HepG2 (cell line): ENCODE data around the gene STK36. TPM values are rescaled to one million over a fixed set of nuclear protein-coding genes. Genes with fewer than 3 reads are reported as not detected.

Experiments used
- AGO1 ChIP-seq: fragments of 200-400 bp; formaldehyde crosslinking; IDR thresholded peaks from 2 replicates; pipeline ENCODE4 v1.6.1; 2017; ENCODE audit warnings: mild to moderate bottlenecking, low read depth, low read length, moderate library complexity; ENCODE audit not compliant: poor library complexity, severe bottlenecking
- GLI4 ChIP-seq: sonication (generic); formaldehyde crosslinking; IDR thresholded peaks from 2 replicates; pipeline ENCODE4 v1.5.1; 2020; ENCODE audit warnings: missing genetic modification reagents, mild to moderate bottlenecking, moderate library complexity, borderline replicate concordance
- KDM1A ChIP-seq: IDR thresholded peaks from 2 replicates; pipeline ENCODE4 v1.6.1; 2016; ENCODE audit warnings: missing compliant biosample characterization
- MAFG ChIP-seq: sonication (generic); formaldehyde crosslinking; IDR thresholded peaks from 2 replicates; pipeline ENCODE4 v1.5.1; 2020; ENCODE audit warnings: mild to moderate bottlenecking, missing genetic modification reagents
- MED13 ChIP-seq: sonication (generic); formaldehyde crosslinking; IDR thresholded peaks from 2 replicates; pipeline ENCODE4 v1.5.0; 2020; ENCODE audit warnings: missing genetic modification reagents
- NKX3-1 ChIP-seq: sonication (generic); formaldehyde crosslinking; IDR thresholded peaks from 2 replicates; pipeline ENCODE4 v1.5.0; 2020; ENCODE audit warnings: missing genetic modification reagents
- SNAPC2 ChIP-seq: sonication (generic); formaldehyde crosslinking; IDR thresholded peaks from 2 replicates; pipeline ENCODE4 v1.8.1; 2022; ENCODE audit warnings: mild to moderate bottlenecking, missing genetic modification reagents
- ZBTB7B ChIP-seq: sonication (generic); formaldehyde crosslinking; IDR thresholded peaks from 2 replicates; pipeline ENCODE4 v1.4.0; 2020; ENCODE audit warnings: missing genetic modification reagents
- ZC3H4 ChIP-seq: sonication (generic); formaldehyde crosslinking; IDR thresholded peaks from 2 replicates; pipeline ENCODE4 v1.4.0; 2020; ENCODE audit warnings: missing genetic modification reagents, borderline replicate concordance
- ZNF136 ChIP-seq: sonication (generic); formaldehyde crosslinking; IDR thresholded peaks from 2 replicates; pipeline ENCODE4 v1.8.1; 2022; ENCODE audit warnings: low read depth, mild to moderate bottlenecking, moderate library complexity, missing genetic modification reagents
- ZNF205 ChIP-seq: IDR thresholded peaks from 2 replicates; pipeline ENCODE4 v1.6.1; 2018; ENCODE audit warnings: missing biosample characterization, missing genetic modification reagents
- ZNF33A ChIP-seq: sonication (generic); formaldehyde crosslinking; IDR thresholded peaks from 2 replicates; pipeline ENCODE4 v1.5.1; 2020; ENCODE audit warnings: missing genetic modification reagents, mild to moderate bottlenecking, moderate library complexity, borderline replicate concordance
- ZNF557 ChIP-seq: sonication (generic); formaldehyde crosslinking; IDR thresholded peaks from 2 replicates; pipeline ENCODE4 v1.4.0; 2020; ENCODE audit warnings: missing genetic modification reagents
- ZNF607 ChIP-seq: sonication (generic); formaldehyde crosslinking; IDR thresholded peaks from 2 replicates; pipeline ENCODE4 v1.5.1; 2020; ENCODE audit warnings: missing genetic modification reagents, mild to moderate bottlenecking, borderline replicate concordance
- polyA plus RNA-seq, 8 experiments: library from polyadenylated mRNA; depleted of rRNA in 3 of 8; stranded (reverse) in 7 of 8; unstranded in 1 of 8; fragments of >200 nt; fragmentation: Illumina TruSeq in 4 of 8; extraction: Trizol in 4 of 8; gene quantifications; 2 replicates each; pipeline versions ENCODE4 v1.2.1 to v1.2.3, GENCODE V29; 2011 to 2016; ENCODE audit warnings: low read depth in 4 of 8, missing spikeins in 1 of 8, mixed read lengths in 1 of 8; ENCODE audit not compliant: insufficient read depth in 1 of 8
- total RNA-seq, 5 experiments: library from RNA; depleted of rRNA; stranded (reverse); fragments of >200 nt; fragmentation: Illumina TruSeq; extraction: Trizol; gene quantifications; 2 replicates each; pipeline ENCODE4 v1.2.3, GENCODE V29; 2016; ENCODE audit warnings: low read depth in 1 of 5
- TF ChIP-seq, protein P1 (sequence below): sonication (generic); formaldehyde crosslinking; conservative IDR thresholded peaks from 2 replicates; pipeline ENCODE4 v1.4.0; 2020; ENCODE audit warnings: missing genetic modification reagents
- TF ChIP-seq, protein P2 (sequence below): sonication (generic); formaldehyde crosslinking; IDR thresholded peaks from 2 replicates; pipeline ENCODE4 v1.4.0; 2020; ENCODE audit warnings: missing genetic modification reagents, borderline replicate concordance
- TF ChIP-seq, protein P3 (sequence below): sonication (generic); formaldehyde crosslinking; IDR thresholded peaks from 2 replicates; pipeline ENCODE4 v1.9.0; 2021; ENCODE audit warnings: missing genetic modification reagents, borderline replicate concordance
- TF ChIP-seq, protein P4 (sequence below): sonication (generic); formaldehyde crosslinking; IDR thresholded peaks from 2 replicates; pipeline ENCODE4 v1.5.0; 2020; ENCODE audit warnings: mild to moderate bottlenecking, low read depth, missing genetic modification reagents, borderline replicate concordance
- TF ChIP-seq, protein P5 (sequence below): sonication (generic); formaldehyde crosslinking; conservative IDR thresholded peaks from 2 replicates; pipeline ENCODE4 v1.8.0; 2022; ENCODE audit warnings: mild to moderate bottlenecking, moderate library complexity, missing genetic modification reagents

STK36 gene
- total and polyA plus RNA-seq, 2 of the 13 experiments (the other 11 are each of a cell fraction or from before 2014, with no cell fraction given) = 45.9 to 83.5 TPM

DNA sequence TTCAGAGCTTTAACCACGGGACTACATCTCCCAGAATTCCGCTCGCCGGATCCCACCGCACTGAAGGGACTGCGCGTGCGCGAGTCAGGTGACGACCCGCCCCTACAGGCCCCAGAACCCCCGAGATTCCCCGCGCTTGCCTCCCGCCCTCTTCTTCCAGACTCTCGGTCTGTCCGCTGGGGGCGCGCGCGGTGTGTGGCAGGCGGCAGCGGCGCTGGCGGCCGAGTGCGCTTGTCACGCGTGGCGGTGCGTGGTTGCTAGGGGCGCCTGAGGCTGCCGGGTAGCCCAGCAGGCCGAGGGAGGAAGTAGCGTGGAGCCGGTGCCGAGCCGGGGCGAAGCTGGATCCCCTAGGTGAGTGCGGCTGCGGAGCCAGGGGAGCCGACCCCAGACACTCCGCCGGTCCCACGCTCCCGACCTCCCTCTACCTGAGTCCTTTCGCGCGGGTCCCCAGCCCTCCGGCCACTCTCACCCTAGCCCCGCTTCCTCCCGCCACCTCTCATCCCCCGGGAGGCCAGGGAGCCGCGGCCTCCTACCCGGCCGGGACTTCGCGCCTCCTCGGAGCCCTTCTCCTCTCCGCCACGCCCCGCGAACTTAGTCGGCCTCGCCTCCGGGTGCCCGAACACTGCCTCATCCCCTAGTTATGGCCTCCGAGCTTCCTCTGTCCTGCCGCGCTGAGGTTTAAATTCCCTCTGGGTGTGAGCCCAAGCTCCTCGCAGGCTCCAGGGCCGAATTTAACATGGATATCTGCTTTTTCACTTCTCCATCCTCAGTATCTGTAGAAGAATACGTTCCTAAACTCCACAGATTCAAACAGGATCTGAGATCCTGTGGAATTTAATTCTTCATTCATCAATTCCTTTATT, 39.0 kb downstream of the STK36 start, which contains the start of gene TTLL4 (continued):
- peak; percentile 72; the same call in 1 of the 2 replicates for TF ChIP-seq ZNF607 (CRISPR knock-in tag)
- TF ChIP-seq ZNF557 = peak; percentile 65; the same call in 1 of the 2 replicates
- peak; percentile 79; the same call in 1 of the 2 replicates for TF ChIP-seq SNAPC2
- TF ChIP-seq MAFG (CRISPR knock-in tag) = no peak
- peak; percentile 93 for TF ChIP-seq ZNF205 (CRISPR knock-in tag)
- TF ChIP-seq, protein P1, sequence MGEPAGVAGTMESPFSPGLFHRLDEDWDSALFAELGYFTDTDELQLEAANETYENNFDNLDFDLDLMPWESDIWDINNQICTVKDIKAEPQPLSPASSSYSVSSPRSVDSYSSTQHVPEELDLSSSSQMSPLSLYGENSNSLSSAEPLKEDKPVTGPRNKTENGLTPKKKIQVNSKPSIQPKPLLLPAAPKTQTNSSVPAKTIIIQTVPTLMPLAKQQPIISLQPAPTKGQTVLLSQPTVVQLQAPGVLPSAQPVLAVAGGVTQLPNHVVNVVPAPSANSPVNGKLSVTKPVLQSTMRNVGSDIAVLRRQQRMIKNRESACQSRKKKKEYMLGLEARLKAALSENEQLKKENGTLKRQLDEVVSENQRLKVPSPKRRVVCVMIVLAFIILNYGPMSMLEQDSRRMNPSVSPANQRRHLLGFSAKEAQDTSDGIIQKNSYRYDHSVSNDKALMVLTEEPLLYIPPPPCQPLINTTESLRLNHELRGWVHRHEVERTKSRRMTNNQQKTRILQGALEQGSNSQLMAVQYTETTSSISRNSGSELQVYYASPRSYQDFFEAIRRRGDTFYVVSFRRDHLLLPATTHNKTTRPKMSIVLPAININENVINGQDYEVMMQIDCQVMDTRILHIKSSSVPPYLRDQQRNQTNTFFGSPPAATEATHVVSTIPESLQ (CRISPR knock-in tag) = no peak
- TF ChIP-seq AGO1 = no peak
- no peak for TF ChIP-seq ZC3H4
- TF ChIP-seq ZNF136 (CRISPR knock-in tag) = peak; percentile 92
- TF ChIP-seq ZNF33A (CRISPR knock-in tag) = no peak; the same call in 1 of the 2 replicates
- peak; percentile 74; the same call in 1 of the 2 replicates for TF ChIP-seq KDM1A
- TF ChIP-seq ZBTB7B (CRISPR knock-in tag) = peak; percentile 77
- peak; percentile 87 for TF ChIP-seq NKX3-1
- TF ChIP-seq, protein P2, sequence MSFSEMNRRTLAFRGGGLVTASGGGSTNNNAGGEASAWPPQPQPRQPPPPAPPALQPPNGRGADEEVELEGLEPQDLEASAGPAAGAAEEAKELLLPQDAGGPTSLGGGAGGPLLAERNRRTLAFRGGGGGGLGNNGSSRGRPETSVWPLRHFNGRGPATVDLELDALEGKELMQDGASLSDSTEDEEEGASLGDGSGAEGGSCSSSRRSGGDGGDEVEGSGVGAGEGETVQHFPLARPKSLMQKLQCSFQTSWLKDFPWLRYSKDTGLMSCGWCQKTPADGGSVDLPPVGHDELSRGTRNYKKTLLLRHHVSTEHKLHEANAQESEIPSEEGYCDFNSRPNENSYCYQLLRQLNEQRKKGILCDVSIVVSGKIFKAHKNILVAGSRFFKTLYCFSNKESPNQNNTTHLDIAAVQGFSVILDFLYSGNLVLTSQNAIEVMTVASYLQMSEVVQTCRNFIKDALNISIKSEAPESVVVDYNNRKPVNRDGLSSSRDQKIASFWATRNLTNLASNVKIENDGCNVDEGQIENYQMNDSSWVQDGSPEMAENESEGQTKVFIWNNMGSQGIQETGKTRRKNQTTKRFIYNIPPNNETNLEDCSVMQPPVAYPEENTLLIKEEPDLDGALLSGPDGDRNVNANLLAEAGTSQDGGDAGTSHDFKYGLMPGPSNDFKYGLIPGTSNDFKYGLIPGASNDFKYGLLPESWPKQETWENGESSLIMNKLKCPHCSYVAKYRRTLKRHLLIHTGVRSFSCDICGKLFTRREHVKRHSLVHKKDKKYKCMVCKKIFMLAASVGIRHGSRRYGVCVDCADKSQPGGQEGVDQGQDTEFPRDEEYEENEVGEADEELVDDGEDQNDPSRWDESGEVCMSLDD (CRISPR knock-in tag) = peak; percentile 66
- peak; percentile 69; the same call in 1 of the 2 replicates for TF ChIP-seq GLI4 (CRISPR knock-in tag)
- TF ChIP-seq, protein P3, sequence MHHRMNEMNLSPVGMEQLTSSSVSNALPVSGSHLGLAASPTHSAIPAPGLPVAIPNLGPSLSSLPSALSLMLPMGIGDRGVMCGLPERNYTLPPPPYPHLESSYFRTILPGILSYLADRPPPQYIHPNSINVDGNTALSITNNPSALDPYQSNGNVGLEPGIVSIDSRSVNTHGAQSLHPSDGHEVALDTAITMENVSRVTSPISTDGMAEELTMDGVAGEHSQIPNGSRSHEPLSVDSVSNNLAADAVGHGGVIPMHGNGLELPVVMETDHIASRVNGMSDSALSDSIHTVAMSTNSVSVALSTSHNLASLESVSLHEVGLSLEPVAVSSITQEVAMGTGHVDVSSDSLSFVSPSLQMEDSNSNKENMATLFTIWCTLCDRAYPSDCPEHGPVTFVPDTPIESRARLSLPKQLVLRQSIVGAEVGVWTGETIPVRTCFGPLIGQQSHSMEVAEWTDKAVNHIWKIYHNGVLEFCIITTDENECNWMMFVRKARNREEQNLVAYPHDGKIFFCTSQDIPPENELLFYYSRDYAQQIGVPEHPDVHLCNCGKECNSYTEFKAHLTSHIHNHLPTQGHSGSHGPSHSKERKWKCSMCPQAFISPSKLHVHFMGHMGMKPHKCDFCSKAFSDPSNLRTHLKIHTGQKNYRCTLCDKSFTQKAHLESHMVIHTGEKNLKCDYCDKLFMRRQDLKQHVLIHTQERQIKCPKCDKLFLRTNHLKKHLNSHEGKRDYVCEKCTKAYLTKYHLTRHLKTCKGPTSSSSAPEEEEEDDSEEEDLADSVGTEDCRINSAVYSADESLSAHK (CRISPR knock-in tag) = no peak
- TF ChIP-seq, protein P4, sequence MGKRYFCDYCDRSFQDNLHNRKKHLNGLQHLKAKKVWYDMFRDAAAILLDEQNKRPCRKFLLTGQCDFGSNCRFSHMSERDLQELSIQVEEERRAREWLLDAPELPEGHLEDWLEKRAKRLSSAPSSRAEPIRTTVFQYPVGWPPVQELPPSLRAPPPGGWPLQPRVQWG = no peak
- TF ChIP-seq MED13 = peak; percentile 87
- TF ChIP-seq, protein P5, sequence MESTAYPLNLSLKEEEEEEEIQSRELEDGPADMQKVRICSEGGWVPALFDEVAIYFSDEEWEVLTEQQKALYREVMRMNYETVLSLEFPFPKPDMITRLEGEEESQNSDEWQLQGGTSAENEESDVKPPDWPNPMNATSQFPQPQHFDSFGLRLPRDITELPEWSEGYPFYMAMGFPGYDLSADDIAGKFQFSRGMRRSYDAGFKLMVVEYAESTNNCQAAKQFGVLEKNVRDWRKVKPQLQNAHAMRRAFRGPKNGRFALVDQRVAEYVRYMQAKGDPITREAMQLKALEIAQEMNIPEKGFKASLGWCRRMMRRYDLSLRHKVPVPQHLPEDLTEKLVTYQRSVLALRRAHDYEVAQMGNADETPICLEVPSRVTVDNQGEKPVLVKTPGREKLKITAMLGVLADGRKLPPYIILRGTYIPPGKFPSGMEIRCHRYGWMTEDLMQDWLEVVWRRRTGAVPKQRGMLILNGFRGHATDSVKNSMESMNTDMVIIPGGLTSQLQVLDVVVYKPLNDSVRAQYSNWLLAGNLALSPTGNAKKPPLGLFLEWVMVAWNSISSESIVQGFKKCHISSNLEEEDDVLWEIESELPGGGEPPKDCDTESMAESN = peak; percentile 85
